NT2/D1 (cell line): Measurements from ENCODE around the gene DGCR6L.

Experiments
- YY1 ChIP-seq: IDR thresholded peaks from 2 replicates; pipeline ENCODE4 v1.6.1; 2011; ENCODE audit not compliant: insufficient read length, insufficient read depth
- ZNF274 ChIP-seq: IDR thresholded peaks from 2 replicates; pipeline ENCODE4 v1.6.1; 2011; ENCODE audit warnings: mild to moderate bottlenecking, low read depth, low read length

- TF ChIP-seq YY1 (no peak), ZNF274 (no peak)
Measured at GRCh38 chr22:20282901-20283673, 36.8 kb downstream of the DGCR6L start.
